HepG2 (cell line): ENCODE data around the gene PCAT7. TPM values are rescaled to one million over a fixed set of nuclear protein-coding genes. Genes with fewer than 3 reads are reported as not detected.

Experiments
- ATF4 ChIP-seq, 2 experiments: fragments of 450-650 bp in 1 of 2; sonication (generic) in 1 of 2; formaldehyde crosslinking; IDR thresholded peaks; 2 replicates each; pipeline versions ENCODE4 v1.5.0 to v1.8.0; 2020 to 2022; ENCODE audit warnings: mild to moderate bottlenecking in 1 of 2, missing genetic modification reagents in 1 of 2
- CENPX ChIP-seq: sonication (generic); formaldehyde crosslinking; IDR thresholded peaks from 2 replicates; pipeline ENCODE4 v1.9.0; 2021; ENCODE audit warnings: mild to moderate bottlenecking, missing genetic modification reagents, moderate library complexity
- DPF2 ChIP-seq: sonication (generic); formaldehyde crosslinking; IDR thresholded peaks from 2 replicates; pipeline ENCODE4 v1.4.0; 2020; ENCODE audit warnings: mild to moderate bottlenecking, low read depth, missing genetic modification reagents, borderline replicate concordance
- E2F1 ChIP-seq: sonication (generic); formaldehyde crosslinking; IDR thresholded peaks from 2 replicates; pipeline ENCODE4 v1.5.0; 2020; ENCODE audit warnings: missing genetic modification reagents
- FOXA1 ChIP-seq, 2 experiments: fragments of 450-650 bp in 1 of 2; sonication (generic) in 1 of 2; formaldehyde crosslinking in 1 of 2; IDR thresholded peaks; 2 replicates each; pipeline versions ENCODE4 v1.4.0 to v1.6.1; 2016 to 2020; ENCODE audit warnings: missing genetic modification reagents in 1 of 2
- HMGA1 ChIP-seq: sonication (generic); formaldehyde crosslinking; conservative IDR thresholded peaks from 2 replicates; pipeline ENCODE4 v1.4.0; 2020; ENCODE audit warnings: missing genetic modification reagents
- HOXD1 ChIP-seq: sonication (generic); formaldehyde crosslinking; IDR thresholded peaks from 2 replicates; pipeline ENCODE4 v1.5.0; 2020; ENCODE audit warnings: missing genetic modification reagents
- KDM5B ChIP-seq: sonication (generic); formaldehyde crosslinking; IDR thresholded peaks from 2 replicates; pipeline ENCODE4 v1.4.0; 2020; ENCODE audit warnings: missing genetic modification reagents, mild to moderate bottlenecking, borderline replicate concordance
- KLF16 ChIP-seq, 2 experiments: sonication (generic) in 1 of 2; formaldehyde crosslinking in 1 of 2; IDR thresholded peaks; 2 replicates each; pipeline versions ENCODE4 v1.6.1 to v1.8.0; 2016 to 2023; ENCODE audit warnings: missing genetic modification reagents in 2 of 2, missing compliant biosample characterization in 1 of 2
- KMT2B ChIP-seq: IDR thresholded peaks from 2 replicates; pipeline ENCODE4 v1.6.1; 2016; ENCODE audit warnings: missing genetic modification reagents, missing compliant biosample characterization
- MLX ChIP-seq: IDR thresholded peaks from 2 replicates; pipeline ENCODE4 v1.6.1; 2016
- NCOA2 ChIP-seq: sonication (generic); formaldehyde crosslinking; IDR thresholded peaks from 2 replicates; pipeline ENCODE4 v1.8.0; 2022; ENCODE audit warnings: inconsistent platforms
- TFAP4 ChIP-seq: sonication (generic); IDR thresholded peaks from 2 replicates; pipeline ENCODE4 v1.6.1; 2016; ENCODE audit warnings: low read depth, borderline replicate concordance
- UBTF ChIP-seq: sonication (generic); formaldehyde crosslinking; IDR thresholded peaks from 2 replicates; pipeline ENCODE4 v1.4.0; 2020; ENCODE audit warnings: mild to moderate bottlenecking, missing genetic modification reagents
- ZNF253 ChIP-seq: sonication (generic); formaldehyde crosslinking; IDR thresholded peaks from 2 replicates; pipeline ENCODE4 v1.8.0; 2022; ENCODE audit warnings: mild to moderate bottlenecking, missing genetic modification reagents, borderline replicate concordance
- ZNF331 ChIP-seq: sonication (generic); formaldehyde crosslinking; IDR thresholded peaks from 2 replicates; pipeline ENCODE4 v1.4.0; 2020; ENCODE audit warnings: missing genetic modification reagents
- ZNF563 ChIP-seq: sonication (generic); formaldehyde crosslinking; IDR thresholded peaks from 2 replicates; pipeline ENCODE4 v1.8.0; 2022; ENCODE audit warnings: mild to moderate bottlenecking, moderate library complexity, missing genetic modification reagents
- ZNF614 ChIP-seq: IDR thresholded peaks from 2 replicates; pipeline ENCODE4 v1.6.1; 2018; ENCODE audit warnings: missing biosample characterization, missing genetic modification reagents, inconsistent platforms, borderline replicate concordance
- ZNF709 ChIP-seq: sonication (generic); formaldehyde crosslinking; IDR thresholded peaks from 2 replicates; pipeline ENCODE4 v1.5.0; 2020; ENCODE audit warnings: mild to moderate bottlenecking, missing genetic modification reagents
- ZNF710 ChIP-seq: sonication (generic); formaldehyde crosslinking; IDR thresholded peaks from 2 replicates; pipeline ENCODE4 v1.5.0; 2020; ENCODE audit warnings: mild to moderate bottlenecking, missing genetic modification reagents, borderline replicate concordance
- ZNF775 ChIP-seq: sonication (generic); formaldehyde crosslinking; IDR thresholded peaks from 2 replicates; pipeline ENCODE4 v1.4.0; 2020; ENCODE audit warnings: missing genetic modification reagents, mild to moderate bottlenecking, moderate library complexity, borderline replicate concordance
- polyA plus RNA-seq, 8 experiments: library from polyadenylated mRNA; depleted of rRNA in 3 of 8; stranded (reverse) in 7 of 8; unstranded in 1 of 8; fragments of >200 nt; fragmentation: Illumina TruSeq in 4 of 8; extraction: Trizol in 4 of 8; gene quantifications; 2 replicates each; pipeline versions ENCODE4 v1.2.1 to v1.2.3, GENCODE V29; 2011 to 2016; ENCODE audit warnings: low read depth in 4 of 8, missing spikeins in 1 of 8, mixed read lengths in 1 of 8; ENCODE audit not compliant: insufficient read depth in 1 of 8
- total RNA-seq, 5 experiments: library from RNA; depleted of rRNA; stranded (reverse); fragments of >200 nt; fragmentation: Illumina TruSeq; extraction: Trizol; gene quantifications; 2 replicates each; pipeline ENCODE4 v1.2.3, GENCODE V29; 2016; ENCODE audit warnings: low read depth in 1 of 5

PCAT7 gene
- total and polyA plus RNA-seq, 2 of the 13 experiments (the other 11 are each of a cell fraction or from before 2014, with no cell fraction given) = 2.3 to 3.9 TPM

- peak; percentile 64 for TF ChIP-seq ZNF710 (CRISPR knock-in tag)
- TF ChIP-seq HOXD1 (CRISPR knock-in tag) = no peak
- no peak for TF ChIP-seq CENPX (CRISPR knock-in tag)
- peak; percentile 59; the same call in 1 of the 2 replicates for TF ChIP-seq ZNF331 (CRISPR knock-in tag)
- peak; percentile 84 for TF ChIP-seq FOXA1 (IDR thresholded peaks at IDR 0.05)
- TF ChIP-seq FOXA1 (CRISPR knock-in tag; IDR thresholded peaks at IDR 0.05) = peak; percentile 95
- TF ChIP-seq UBTF (CRISPR knock-in tag) = no peak
- peak; percentile 45; the same call in 1 of the 2 replicates for TF ChIP-seq ZNF614 (CRISPR knock-in tag)
- TF ChIP-seq NCOA2 (CRISPR knock-in tag) = peak; percentile 76
- peak in 1 of 2 experiments; percentile 45; a peak in 1 of 4 replicates for TF ChIP-seq ATF4 (CRISPR knock-in tag; IDR thresholded peaks at IDR 0.05)
- TF ChIP-seq ZNF563 (CRISPR knock-in tag) = no peak
- TF ChIP-seq E2F1 = no peak
- no peak for TF ChIP-seq HMGA1 (CRISPR knock-in tag)
- TF ChIP-seq KMT2B (CRISPR knock-in tag) = no peak
- TF ChIP-seq KLF16 (CRISPR knock-in tag; IDR thresholded peaks at IDR 0.05) = peak in 1 of 2 experiments; percentile 53; a peak in 1 of 4 replicates
- TF ChIP-seq ZNF775 (CRISPR knock-in tag) = no peak
- peak; percentile 34; the same call in 1 of the 2 replicates for TF ChIP-seq DPF2 (CRISPR knock-in tag)
- TF ChIP-seq ZNF253 = no peak
- TF ChIP-seq MLX (CRISPR knock-in tag) = peak; percentile 12; the same call in 1 of the 2 replicates
- TF ChIP-seq KDM5B (CRISPR knock-in tag) = no peak
- TF ChIP-seq ZNF709 = no peak
- peak; percentile 85; the same call in 1 of the 2 replicates for TF ChIP-seq TFAP4
These were observed 47.2 kb upstream of the PCAT7 start (continued) for GRCh38 chr9:94507531-94508258.
